Stimulated activated CD8-positive, alpha-beta memory T cell treated with anti-CD3 and anti-CD28 coated beads, Interleukin-7, amount 100 ng/mL, for 24 hours (primary cell): ENCODE data around the gene ZNF619.

Experiments
- DNase-seq: peaks from one replicate; pipeline ENCODE4 v3.0.0-alpha.2; 2020; ENCODE audit warnings: low read depth

The ZNF619 gene

GRCh38 chr3:40534283-40534682 is 57.4 kb downstream of the ZNF619 start:
- DNase-seq: no peak
